H9 (cell line): ENCODE measurements around the gene BSDC1. TPM values are rescaled to one million over a fixed set of nuclear protein-coding genes. Genes with fewer than 3 reads are reported as not detected.

Experiments
- DNase-seq: peaks from one replicate; pipeline ENCODE4 v3.0.0-alpha.2; 2017
- H2AFZ ChIP-seq: one replicate; pipeline ENCODE4 v1.6.1; 2013; ENCODE audit warnings: mild to moderate bottlenecking, low read length, control low read depth, moderate library complexity
- H2AK5ac ChIP-seq: 2 replicates; pipeline ENCODE4 v1.6.1; 2013; ENCODE audit warnings: low read length, control low read depth, mixed read lengths; ENCODE audit not compliant: insufficient read length
- H2BK120ac ChIP-seq: one replicate; pipeline ENCODE4 v1.6.1; 2013; ENCODE audit warnings: low read depth, mild to moderate bottlenecking, low read length, control low read depth, inconsistent platforms; ENCODE audit not compliant: poor library complexity, severe bottlenecking
- H2BK12ac ChIP-seq: 2 replicates; pipeline ENCODE4 v1.6.1; 2013; ENCODE audit warnings: low read length, control low read depth, mixed read lengths, low read depth; ENCODE audit not compliant: insufficient read length
- H2BK15ac ChIP-seq: 2 replicates; pipeline ENCODE4 v1.6.1; 2013; ENCODE audit warnings: low read depth, low read length, control low read depth
- H2BK20ac ChIP-seq: one replicate; pipeline ENCODE4 v1.6.1; 2013; ENCODE audit warnings: low read depth, mild to moderate bottlenecking, low read length, control low read depth, inconsistent platforms; ENCODE audit not compliant: poor library complexity, severe bottlenecking
- H2BK5ac ChIP-seq: 2 replicates; pipeline ENCODE4 v1.6.1; 2013; ENCODE audit warnings: low read length, control low read depth, mixed read lengths; ENCODE audit not compliant: insufficient read length
- H3K14ac ChIP-seq: 2 replicates; pipeline ENCODE4 v1.6.1; 2013; ENCODE audit warnings: low read length, control low read depth; ENCODE audit not compliant: insufficient read depth
- H3K18ac ChIP-seq: 2 replicates; pipeline ENCODE4 v1.6.1; 2013; ENCODE audit warnings: low read depth, mild to moderate bottlenecking, mixed read lengths, low read length, control low read depth; ENCODE audit not compliant: insufficient read length
- H3K23ac ChIP-seq: 2 replicates; pipeline ENCODE4 v1.6.1; 2013; ENCODE audit warnings: low read length, control low read depth, mixed read lengths, low read depth; ENCODE audit not compliant: insufficient read length
- H3K23me2 ChIP-seq: 2 replicates; pipeline ENCODE4 v1.6.1; 2013; ENCODE audit warnings: low read depth, mild to moderate bottlenecking, mixed read lengths, low read length, control low read depth; ENCODE audit not compliant: insufficient read length, poor library complexity, severe bottlenecking
- H3K27ac ChIP-seq: 2 replicates; pipeline ENCODE4 v1.5.1; 2013; ENCODE audit warnings: low read length, control low read depth, mixed read lengths, low read depth; ENCODE audit not compliant: insufficient read length
- H3K27me3 ChIP-seq: 2 replicates; pipeline ENCODE4 v1.6.1; 2013; ENCODE audit warnings: low read length, control low read depth, inconsistent platforms; ENCODE audit not compliant: insufficient read depth
- H3K4ac ChIP-seq: 2 replicates; pipeline ENCODE4 v1.6.1; 2013; ENCODE audit warnings: low read depth, mild to moderate bottlenecking, control low read depth, inconsistent platforms, low read length, moderate library complexity
- H3K4me1 ChIP-seq: 2 replicates; pipeline ENCODE4 v1.6.1; 2013; ENCODE audit warnings: low read length, control low read depth, inconsistent platforms; ENCODE audit not compliant: insufficient read depth
- H3K4me2 ChIP-seq: 2 replicates; pipeline ENCODE4 v1.6.1; 2013; ENCODE audit warnings: low read length, control low read depth, mixed read lengths; ENCODE audit not compliant: insufficient read length, insufficient read depth
- H3K56ac ChIP-seq: 2 replicates; pipeline ENCODE4 v1.6.1; 2013; ENCODE audit warnings: low read depth, mild to moderate bottlenecking, mixed read lengths, low read length, control low read depth; ENCODE audit not compliant: insufficient read length
- H3K79me1 ChIP-seq: 2 replicates; pipeline ENCODE4 v1.6.1; 2013; ENCODE audit warnings: low read depth, mild to moderate bottlenecking, moderate library complexity, low read length, control low read depth, inconsistent platforms; ENCODE audit not compliant: insufficient read depth, poor library complexity, severe bottlenecking
- H3K79me2 ChIP-seq: 2 replicates; pipeline ENCODE4 v1.6.1; 2013; ENCODE audit warnings: low read length, control low read depth, inconsistent platforms; ENCODE audit not compliant: insufficient read depth
- H3K9ac ChIP-seq: 2 replicates; pipeline ENCODE4 v1.6.1; 2013; ENCODE audit warnings: low read length, control low read depth, mixed read lengths; ENCODE audit not compliant: insufficient read length; ENCODE audit errors: extremely low read depth
- H3K9me3 ChIP-seq: one replicate; pipeline ENCODE4 v1.6.1; 2013; ENCODE audit warnings: low read depth, low read length, inconsistent platforms; ENCODE audit not compliant: control insufficient read depth
- H3T11ph ChIP-seq: one replicate; pipeline ENCODE4 v1.6.1; 2013; ENCODE audit warnings: mild to moderate bottlenecking, low read length, control low read depth, inconsistent platforms
- H4K20me1 ChIP-seq: one replicate; pipeline ENCODE4 v1.6.1; 2013; ENCODE audit not compliant: control insufficient read depth, insufficient read length, insufficient read depth
- H4K5ac ChIP-seq: 2 replicates; pipeline ENCODE4 v1.6.1; 2013; ENCODE audit warnings: low read depth, mild to moderate bottlenecking, mixed read lengths, low read length, control low read depth; ENCODE audit not compliant: insufficient read length
- H4K8ac ChIP-seq: replicated peaks from 2 replicates; pipeline ENCODE4 v1.6.1; 2013; ENCODE audit warnings: low read length, control low read depth, mixed read lengths, low read depth; ENCODE audit not compliant: insufficient read length
- H4K91ac ChIP-seq: 2 replicates; pipeline ENCODE4 v1.6.1; 2013; ENCODE audit warnings: low read depth, mild to moderate bottlenecking, moderate library complexity, mixed read lengths, low read length, control low read depth; ENCODE audit not compliant: insufficient read length
- H3K27ac Mint-ChIP-seq, 3 experiments: 2 replicates in 2 of 3; 3 replicates in 1 of 3; pipeline ENCODE4 v1.8.0; 2020 to 2021; ENCODE audit warnings: mixed read lengths in 3 of 3, mild to moderate bottlenecking in 1 of 3, moderate library complexity in 1 of 3
- H3K27me3 Mint-ChIP-seq: 2 replicates; pipeline ENCODE4 v1.8.0; 2021; ENCODE audit warnings: low read depth, mild to moderate bottlenecking, moderate library complexity, mixed read lengths
- H3K36me3 Mint-ChIP-seq, 3 experiments: 2 replicates in 2 of 3; 3 replicates in 1 of 3; pipeline ENCODE4 v1.8.0; 2020 to 2021; ENCODE audit warnings: low read depth in 3 of 3, mixed read lengths in 3 of 3; ENCODE audit not compliant: insufficient read depth in 1 of 3
- H3K4me1 Mint-ChIP-seq, 2 experiments: 2 replicates each; pipeline ENCODE4 v1.8.0; 2020; ENCODE audit warnings: mixed read lengths in 2 of 2
- H3K4me3 Mint-ChIP-seq, 2 experiments: 2 replicates in 1 of 2; 3 replicates in 1 of 2; pipeline ENCODE4 v1.8.0; 2020 to 2021; ENCODE audit warnings: mild to moderate bottlenecking in 2 of 2, mixed read lengths in 2 of 2, moderate library complexity in 1 of 2
- H3K9me3 Mint-ChIP-seq, 2 experiments: 2 replicates in 1 of 2; 3 replicates in 1 of 2; pipeline ENCODE4 v1.8.0; 2020; ENCODE audit warnings: mild to moderate bottlenecking in 2 of 2, mixed read lengths in 2 of 2, moderate library complexity in 1 of 2
- CTCF ChIP-seq: fragments of 200-600 bp; sonication (generic); conservative IDR thresholded peaks from 3 replicates; pipeline ENCODE4 v1.8.0; 2021; ENCODE audit warnings: antibody characterized with exemption, mild to moderate bottlenecking
- WGBS: extraction: QIAGEN DNeasy Blood & Tissue Kit; methylation state at CpG from one replicate; pipeline ENCODE4 v1.1.7; 2013; ENCODE audit warnings: missing lambda C conversion rate, low lambda C conversion rate, mixed read lengths; ENCODE audit not compliant: insufficient read length; ENCODE audit errors: extremely low coverage; 5-methylcytosine and 5-hydroxymethylcytosine counted together
- total RNA-seq: library from RNA; stranded (reverse); gene quantifications from 2 replicates; pipeline ENCODE4 v1.2.1, GENCODE V29; 2021

The BSDC1 gene
- total RNA-seq, 1 experiment from 2014 or later = 52.6 TPM

DNA sequence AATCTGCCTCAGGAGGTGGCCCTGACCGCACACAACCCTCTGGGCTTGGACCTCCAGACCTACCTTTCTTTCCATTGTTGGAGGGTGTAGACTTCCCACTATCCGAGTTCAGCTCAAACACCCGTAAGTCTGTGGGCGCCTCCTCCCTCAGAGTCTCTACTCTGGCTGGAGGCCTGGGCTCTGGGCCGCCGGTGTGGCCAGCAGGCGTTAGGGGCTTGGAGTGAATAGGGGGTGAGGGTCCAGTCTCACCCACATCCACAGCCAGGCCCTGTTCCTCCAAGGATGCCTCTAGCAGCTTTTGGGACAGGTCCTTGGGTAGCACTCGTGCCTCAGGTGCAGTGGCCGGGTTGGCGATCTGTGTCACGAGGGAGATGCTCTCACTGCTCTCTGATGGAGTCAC, 18.0 kb downstream of the BSDC1 start:
- no peak overlapping the region for H3T11ph ChIP-seq
- DNase-seq = no peak
- peaks cover 26 to 87% (median 83%) of the 10 kb centered on the region in 3 experiments; a peak in 6 of 7 replicates for H3K36me3 Mint-ChIP-seq
- TF ChIP-seq CTCF = no peak
- no CpG with 5 or more reads among the region's 11 CpGs for WGBS
- no peaks in the 10 kb centered on the region for H3K4me1 ChIP-seq
- no peaks in the 10 kb centered on the region for H3K23me2 ChIP-seq
- H3K27me3 Mint-ChIP-seq = no peaks in the 10 kb centered on the region
- H2BK15ac ChIP-seq = no peak overlapping the region
- H4K20me1 ChIP-seq = no peaks in the 10 kb centered on the region
- no peak overlapping the region for H2BK120ac ChIP-seq
- H3K79me2 ChIP-seq = no peaks in the 10 kb centered on the region
- H2AK5ac ChIP-seq = no peak overlapping the region
- H3K9me3 Mint-ChIP-seq = no peaks in the 10 kb centered on the region
- H3K4me2 ChIP-seq = no peak overlapping the region
- H4K91ac ChIP-seq = no peak overlapping the region
- H2AFZ ChIP-seq = no peak overlapping the region
- no peak overlapping the region for H3K27ac ChIP-seq
- no peak overlapping the region for H2BK12ac ChIP-seq
- no peak overlapping the region for H3K14ac ChIP-seq
- no peaks in the 10 kb centered on the region for H3K27me3 ChIP-seq
- no peak overlapping the region for H2BK5ac ChIP-seq
- no peak overlapping the region for H3K56ac ChIP-seq
- H3K79me1 ChIP-seq = no peaks in the 10 kb centered on the region
- H3K27ac Mint-ChIP-seq = no peak overlapping the region
- H2BK20ac ChIP-seq = no peak overlapping the region
- no peak overlapping the region for H3K9ac ChIP-seq
- H4K8ac ChIP-seq = no peak overlapping the region
- H3K9me3 ChIP-seq = no peaks in the 10 kb centered on the region
- H3K4me1 Mint-ChIP-seq = no peaks in the 10 kb centered on the region
- no peak overlapping the region for H3K18ac ChIP-seq
- no peak overlapping the region for H3K4me3 Mint-ChIP-seq
- no peak overlapping the region for H3K4ac ChIP-seq
- H4K5ac ChIP-seq = no peak overlapping the region
- H3K23ac ChIP-seq = no peak overlapping the region
